Measurements from ENCODE around the gene RCN2.

Gene RCN2

GRCh38 chr15:76901965-76902364, 29.6 kb upstream of the RCN2 start:
- Histone ChIP-seq H3K36me3 (ENCODE audit: insufficient read depth, low read length) (peaks cover 10% of the 10 kb centered on the region; the same call in 1 of the 2 replicates), H3K9me3 (ENCODE audit: low read depth, low read length) (0 out of 2 replicates have a peak, but pooled peaks cover 5% of the 10 kb centered on the region), H3K4me3 (no peak overlapping the region), H3K9ac (ENCODE audit: insufficient read length) (no peak overlapping the region), H3K27ac (no peak overlapping the region)
- TF ChIP-seq EZH2 (IDR thresholded peaks at IDR 0.05) (no peak), POLR2AphosphoS5 (IDR thresholded peaks at IDR 0.05; ENCODE audit: borderline replicate concordance, low read depth, low read length) (no peak), FOXP2 (optimal IDR thresholded peaks at IDR 0.05; ENCODE audit: control extremely low read depth, extremely low read length, insufficient read depth) (no peak)
- DNase-seq (ENCODE audit: low read depth, low spot score), result no peak

GRCh38 chr15:76903251-76903681, 28.3 kb upstream of the RCN2 start:
- DNase-seq (ENCODE audit: low read depth, low spot score), result no peak
- Histone ChIP-seq H3K9ac (ENCODE audit: insufficient read length) (no peak overlapping the region), H3K4me3 (peak overlapping the region; percentile 92; the same call in 1 of the 2 replicates), H3K27ac (no peak overlapping the region), H3K9me3 (ENCODE audit: low read depth, low read length) (0 out of 2 replicates have a peak, but pooled peaks cover 3% of the 10 kb centered on the region), H3K36me3 (ENCODE audit: insufficient read depth, low read length) (peaks cover 4% of the 10 kb centered on the region; the same call in 1 of the 2 replicates)
- no peak for TF ChIP-seq POLR2AphosphoS5 (IDR thresholded peaks at IDR 0.05; ENCODE audit: borderline replicate concordance, low read depth, low read length)
- TF ChIP-seq FOXP2 (optimal IDR thresholded peaks at IDR 0.05; ENCODE audit: control extremely low read depth, extremely low read length, insufficient read depth), result no peak
- no peak for TF ChIP-seq EZH2 (IDR thresholded peaks at IDR 0.05)

DNA sequence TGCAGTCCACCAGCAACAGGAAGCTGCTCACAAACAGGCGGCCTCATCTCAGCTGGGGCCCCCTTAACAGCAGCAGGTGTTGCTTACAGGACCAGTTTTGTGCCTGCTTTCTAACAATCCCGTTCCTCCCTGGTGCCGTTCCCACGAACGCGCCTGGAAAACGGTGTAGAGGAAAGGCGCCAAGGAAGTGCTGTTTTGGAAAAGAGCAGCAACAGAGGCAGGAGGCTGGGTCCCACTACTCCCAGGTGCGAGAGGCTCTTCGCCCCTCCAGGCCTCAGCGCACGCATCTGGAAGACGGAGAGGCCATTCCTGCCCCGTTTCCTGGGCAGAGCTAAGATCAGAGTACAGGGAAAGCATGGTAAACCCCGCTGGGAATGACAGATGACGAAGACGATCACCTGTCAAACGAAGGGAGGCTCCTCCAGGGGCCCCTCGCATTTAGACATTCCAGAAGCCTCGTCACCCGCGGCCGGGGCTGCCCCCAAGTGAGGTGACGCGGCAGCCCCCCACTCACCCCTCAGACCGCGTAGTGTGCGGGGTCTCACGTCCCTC, 27.0 kb upstream of the RCN2 start:
- H3K4me3 ChIP-seq, result peak overlapping the region; percentile 92
- H3K27ac ChIP-seq, result peak overlapping the region; percentile 44; the same call in 1 of the 2 replicates
- no peaks in the 10 kb centered on the region for H3K9me3 ChIP-seq (ENCODE audit: low read depth, low read length)
- no peaks in the 10 kb centered on the region for H3K36me3 ChIP-seq (ENCODE audit: insufficient read depth, low read length)
- DNase-seq (ENCODE audit: low read depth, low spot score), result no peak
- H3K9ac ChIP-seq (ENCODE audit: insufficient read length), result peak overlapping the region; percentile 60
- TF ChIP-seq POLR2AphosphoS5 (IDR thresholded peaks at IDR 0.05; ENCODE audit: borderline replicate concordance, low read depth, low read length) (no peak), EZH2 (IDR thresholded peaks at IDR 0.05) (no peak), FOXP2 (optimal IDR thresholded peaks at IDR 0.05; ENCODE audit: control extremely low read depth, extremely low read length, insufficient read depth) (no peak)

DNA sequence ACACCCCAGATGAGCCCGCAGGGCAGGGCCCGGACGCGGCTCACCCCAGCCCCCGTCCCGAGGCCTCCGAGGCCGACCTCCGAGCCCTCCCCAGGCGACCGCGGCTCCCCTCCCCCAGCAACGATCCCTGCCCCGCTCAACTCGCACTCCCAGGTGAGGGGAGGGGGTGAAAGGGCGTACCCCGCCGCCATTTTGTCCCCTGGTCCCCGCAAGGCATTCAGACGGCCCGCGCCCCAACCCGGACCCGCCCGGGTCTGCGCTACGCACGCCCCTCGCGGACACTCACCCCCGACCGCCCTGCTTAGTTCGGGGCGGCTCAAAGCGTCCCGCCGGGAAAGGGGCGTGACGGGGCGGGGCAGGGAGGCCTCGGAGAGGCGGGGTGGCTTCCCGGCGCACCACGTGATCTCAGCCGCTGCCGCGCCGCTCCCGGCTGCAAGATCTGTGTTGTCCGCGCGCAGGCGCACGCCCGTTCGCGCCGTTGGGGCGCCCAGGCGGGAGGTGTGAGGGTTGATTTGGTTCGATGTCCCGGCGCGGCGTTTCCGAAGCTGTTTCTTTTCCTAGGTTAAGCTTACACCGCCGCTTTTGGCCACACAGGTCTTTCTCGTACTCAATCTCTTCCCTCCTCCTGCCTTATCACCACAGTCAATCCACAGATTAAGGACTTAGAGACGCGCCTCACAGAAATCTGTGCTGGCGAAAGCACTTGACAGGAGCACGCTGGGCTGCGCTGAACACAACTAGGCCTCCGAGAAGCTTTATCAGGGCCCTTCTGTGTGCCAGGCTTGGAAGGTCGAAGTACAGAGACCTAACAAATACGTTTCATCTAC, 26.3 kb upstream of the RCN2 start, which contains the start of gene SCAPER:
SCAPER (minus strand) TSS at position 328 of the 827 bp plus-strand sequence. CDS start 21,523 bp downstream, outside the sequence.
- Histone ChIP-seq H3K9me3 (ENCODE audit: low read depth, low read length) (no peaks in the 10 kb centered on the region), H3K27ac (peak within 1 kb of the TSS; percentile 47; the same call in 1 of the 2 replicates), H3K4me3 (peak within 1 kb of the TSS; percentile 92), H3K36me3 (ENCODE audit: insufficient read depth, low read length) (no peaks in the 10 kb centered on the region), H3K9ac (ENCODE audit: insufficient read length) (peak within 1 kb of the TSS; percentile 60)
- no peak for TF ChIP-seq EZH2 (IDR thresholded peaks at IDR 0.05)
- no peak for TF ChIP-seq FOXP2 (optimal IDR thresholded peaks at IDR 0.05; ENCODE audit: control extremely low read depth, extremely low read length, insufficient read depth)
- peak; percentile 86 for TF ChIP-seq POLR2AphosphoS5 (IDR thresholded peaks at IDR 0.05; ENCODE audit: borderline replicate concordance, low read depth, low read length)
- DNase-seq (ENCODE audit: low read depth, low spot score), result no peak

DNA sequence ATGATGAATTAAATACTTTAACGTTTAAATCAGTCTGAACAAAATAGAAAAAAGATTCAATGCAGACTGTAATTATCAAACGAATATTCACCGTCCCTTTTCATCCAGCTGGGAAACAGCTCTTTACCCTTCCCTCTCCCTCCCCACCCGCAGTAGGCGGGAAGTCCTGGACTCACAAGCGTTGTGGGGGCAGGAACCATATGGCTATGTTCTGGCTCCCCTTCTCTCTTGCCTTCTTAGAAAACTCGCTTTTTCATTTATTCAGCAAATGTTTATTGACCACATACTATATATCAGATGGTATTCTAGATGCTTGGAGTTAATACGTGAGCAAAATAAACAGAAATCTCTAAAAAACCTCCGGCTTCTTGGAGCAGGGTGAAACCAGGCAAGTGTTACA, 25.7 kb upstream of the RCN2 start:
- no peak for DNase-seq (ENCODE audit: low read depth, low spot score)
- Histone ChIP-seq H3K36me3 (ENCODE audit: insufficient read depth, low read length) (no peaks in the 10 kb centered on the region), H3K4me3 (peak overlapping the region; percentile 92), H3K9me3 (ENCODE audit: low read depth, low read length) (no peaks in the 10 kb centered on the region), H3K9ac (ENCODE audit: insufficient read length) (peak overlapping the region; percentile 60), H3K27ac (peak overlapping the region; percentile 47; the same call in 1 of the 2 replicates)
- TF ChIP-seq EZH2 (IDR thresholded peaks at IDR 0.05) (no peak), POLR2AphosphoS5 (IDR thresholded peaks at IDR 0.05; ENCODE audit: borderline replicate concordance, low read depth, low read length) (no peak)

DNA sequence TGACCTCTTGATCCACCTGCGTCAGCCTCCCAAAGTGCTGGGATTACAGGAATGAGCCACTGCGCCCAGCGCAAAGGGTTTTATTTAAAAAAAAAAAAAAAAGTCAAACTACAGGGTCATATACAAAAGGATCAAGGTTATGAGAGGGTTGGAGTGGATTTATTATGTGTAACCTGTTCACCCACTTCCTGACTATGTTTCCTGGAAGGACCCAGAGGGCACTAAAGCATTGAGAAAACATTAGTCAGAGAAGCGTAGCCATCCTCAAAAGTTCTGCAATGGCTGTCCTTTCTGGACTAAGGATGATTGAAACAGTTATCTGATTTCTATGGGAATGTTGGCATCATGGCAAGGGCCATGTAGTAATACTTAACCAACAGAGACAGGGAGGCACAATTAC, 19.1 kb upstream of the RCN2 start:
- H3K4me3 ChIP-seq, result no peak overlapping the region
- H3K9me3 ChIP-seq (ENCODE audit: low read depth, low read length), result no peaks in the 10 kb centered on the region
- no peak overlapping the region for H3K9ac ChIP-seq (ENCODE audit: insufficient read length)
- no peak for TF ChIP-seq EZH2 (IDR thresholded peaks at IDR 0.05)
- no peak for TF ChIP-seq FOXP2 (optimal IDR thresholded peaks at IDR 0.05; ENCODE audit: control extremely low read depth, extremely low read length, insufficient read depth)
- no peak for TF ChIP-seq POLR2AphosphoS5 (IDR thresholded peaks at IDR 0.05; ENCODE audit: borderline replicate concordance, low read depth, low read length)
- no peak overlapping the region for H3K27ac ChIP-seq
- DNase-seq (ENCODE audit: low read depth, low spot score), result no peak
- H3K36me3 ChIP-seq (ENCODE audit: insufficient read depth, low read length), result no peaks in the 10 kb centered on the region

GRCh38 chr15:76913737-76914136, 17.8 kb upstream of the RCN2 start:
- Histone ChIP-seq H3K9ac (ENCODE audit: insufficient read length) (no peak overlapping the region), H3K36me3 (ENCODE audit: insufficient read depth, low read length) (no peaks in the 10 kb centered on the region), H3K27ac (no peak overlapping the region), H3K9me3 (ENCODE audit: low read depth, low read length) (no peaks in the 10 kb centered on the region), H3K4me3 (no peak overlapping the region)
- DNase-seq (ENCODE audit: low read depth, low spot score), result no peak
- TF ChIP-seq POLR2AphosphoS5 (IDR thresholded peaks at IDR 0.05; ENCODE audit: borderline replicate concordance, low read depth, low read length) (no peak), FOXP2 (optimal IDR thresholded peaks at IDR 0.05; ENCODE audit: control extremely low read depth, extremely low read length, insufficient read depth) (no peak), EZH2 (IDR thresholded peaks at IDR 0.05) (no peak)

DNA sequence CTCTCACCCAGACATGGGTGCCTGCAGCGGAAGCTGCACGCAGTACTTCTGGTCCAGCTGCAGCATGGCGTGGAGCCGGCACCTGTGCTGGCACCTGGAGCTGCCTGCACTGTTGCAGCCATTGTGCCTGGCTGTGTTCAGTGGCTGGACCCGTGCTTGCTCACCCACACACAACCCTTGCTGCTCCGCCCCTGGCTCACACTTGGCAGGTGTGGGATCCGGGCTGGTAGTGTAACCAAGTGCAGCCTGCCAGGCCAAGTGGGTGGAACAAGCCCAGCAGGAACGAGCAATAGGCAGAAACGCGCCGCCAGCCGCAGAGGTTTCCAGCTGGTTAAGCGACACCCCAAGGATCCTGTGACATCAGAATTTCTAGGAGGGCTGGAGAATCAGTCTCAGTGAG, 15.2 kb upstream of the RCN2 start:
- Histone ChIP-seq H3K4me3 (no peak overlapping the region), H3K36me3 (ENCODE audit: insufficient read depth, low read length) (no peaks in the 10 kb centered on the region), H3K9me3 (ENCODE audit: low read depth, low read length) (no peaks in the 10 kb centered on the region), H3K9ac (ENCODE audit: insufficient read length) (no peak overlapping the region), H3K27ac (no peak overlapping the region)
- no peak for DNase-seq (ENCODE audit: low read depth, low spot score)
- TF ChIP-seq POLR2AphosphoS5 (IDR thresholded peaks at IDR 0.05; ENCODE audit: borderline replicate concordance, low read depth, low read length) (no peak), FOXP2 (optimal IDR thresholded peaks at IDR 0.05; ENCODE audit: control extremely low read depth, extremely low read length, insufficient read depth) (no peak), EZH2 (IDR thresholded peaks at IDR 0.05) (no peak)
